WTC11 (cell line): Measurements from ENCODE around the gene MIPEP. TPM values are rescaled to one million over a fixed set of nuclear protein-coding genes. Genes with fewer than 3 reads are reported as not detected.

ENCODE experiments used
- ATAC-seq: fragments of 200-7000 bp; cut with Tn5 transposase; 2 replicates; pipeline ENCODE4 v1.10.0; 2021; ENCODE audit warnings: mild to moderate bottlenecking, moderate library complexity
- CTCF ChIA-PET: fragments of 300-600 bp; sonication (Branson Sonifier 250); formaldehyde crosslinking; loops from one replicate; lab custom pipeline; 2021; ENCODE audit warnings: antibody characterized with exemption; lab: Charles Lee
- POLR2A ChIA-PET: fragments of 350-600 bp; sonication (Branson Sonifier 250); formaldehyde crosslinking; loops from one replicate; lab custom pipeline; 2021; ENCODE audit warnings: antibody characterized with exemption; lab: Charles Lee
- DNase-seq: peaks from one replicate; pipeline ENCODE4 v3.0.0; 2021; ENCODE audit warnings: low spot score
- H3K27ac Mint-ChIP-seq: 2 replicates; pipeline ENCODE4 v1.8.0; 2021; ENCODE audit warnings: mixed read lengths
- H3K27me3 Mint-ChIP-seq: 2 replicates; pipeline ENCODE4 v1.8.0; 2021; ENCODE audit warnings: low read depth, mild to moderate bottlenecking, moderate library complexity, mixed read lengths
- H3K36me3 Mint-ChIP-seq: 2 replicates; pipeline ENCODE4 v1.8.0; 2021; ENCODE audit warnings: mixed read lengths
- H3K4me1 Mint-ChIP-seq: 2 replicates; pipeline ENCODE4 v1.8.0; 2022; ENCODE audit warnings: mixed read lengths
- H3K4me3 Mint-ChIP-seq: 2 replicates; pipeline ENCODE4 v1.8.0; 2021; ENCODE audit warnings: mild to moderate bottlenecking, moderate library complexity, mixed read lengths
- H3K9me3 Mint-ChIP-seq: 2 replicates; pipeline ENCODE4 v1.8.0; 2021; ENCODE audit warnings: mixed read lengths
- AR ChIP-seq: fragments of 250-450 bp; sonication (Bioruptor Pico); IDR thresholded peaks from 2 replicates; pipeline ENCODE4 v1.9.0; 2021; ENCODE audit warnings: mild to moderate bottlenecking
- ATF1 ChIP-seq: sonication (generic); formaldehyde crosslinking; IDR thresholded peaks from 2 replicates; pipeline ENCODE4 v1.8.1; 2023; ENCODE audit warnings: mild to moderate bottlenecking, moderate library complexity, missing genetic modification reagents
- ATF3 ChIP-seq: sonication (generic); formaldehyde crosslinking; conservative IDR thresholded peaks from 2 replicates; pipeline ENCODE4 v1.8.1; 2022; ENCODE audit warnings: mild to moderate bottlenecking, missing genetic modification reagents
- ATF6 ChIP-seq: sonication (generic); formaldehyde crosslinking; IDR thresholded peaks from 2 replicates; pipeline ENCODE4 v1.8.1; 2023; ENCODE audit warnings: mild to moderate bottlenecking, missing genetic modification reagents
- CBFB ChIP-seq: sonication (generic); formaldehyde crosslinking; IDR thresholded peaks from 2 replicates; pipeline ENCODE4 v1.8.1; 2022; ENCODE audit warnings: mild to moderate bottlenecking, low read depth, missing genetic modification reagents
- E2F1 ChIP-seq: sonication (generic); formaldehyde crosslinking; IDR thresholded peaks from 2 replicates; pipeline ENCODE4 v1.8.0; 2022; ENCODE audit warnings: mild to moderate bottlenecking, missing genetic modification reagents
- E2F4 ChIP-seq: sonication (generic); formaldehyde crosslinking; IDR thresholded peaks from 2 replicates; pipeline ENCODE4 v1.8.1; 2022; ENCODE audit warnings: low read depth, mild to moderate bottlenecking, moderate library complexity, missing genetic modification reagents, borderline replicate concordance
- E2F5 ChIP-seq: sonication (generic); formaldehyde crosslinking; IDR thresholded peaks from 2 replicates; pipeline ENCODE4 v1.8.1; 2022; ENCODE audit warnings: mild to moderate bottlenecking, moderate library complexity, missing genetic modification reagents
- ELF4 ChIP-seq: sonication (generic); formaldehyde crosslinking; IDR thresholded peaks from 2 replicates; pipeline ENCODE4 v1.8.1; 2022; ENCODE audit warnings: low read depth, mild to moderate bottlenecking, moderate library complexity, missing genetic modification reagents
- ERG ChIP-seq: fragments of 250-450 bp; sonication (Bioruptor Pico); IDR thresholded peaks from 2 replicates; pipeline ENCODE4 v1.8.0; 2021; ENCODE audit warnings: mild to moderate bottlenecking
- FOXJ3 ChIP-seq: sonication (generic); formaldehyde crosslinking; IDR thresholded peaks from 2 replicates; pipeline ENCODE4 v1.9.0; 2021; ENCODE audit warnings: missing genetic modification reagents, mild to moderate bottlenecking, borderline replicate concordance
- FOXK1 ChIP-seq: sonication (generic); formaldehyde crosslinking; IDR thresholded peaks from 2 replicates; pipeline ENCODE4 v1.8.0; 2022; ENCODE audit warnings: mild to moderate bottlenecking, moderate library complexity, missing genetic modification reagents
- GABPB1 ChIP-seq: sonication (generic); formaldehyde crosslinking; IDR thresholded peaks from 2 replicates; pipeline ENCODE4 v1.8.1; 2023; ENCODE audit warnings: mild to moderate bottlenecking, missing genetic modification reagents
- IRF2 ChIP-seq: sonication (generic); formaldehyde crosslinking; IDR thresholded peaks from 2 replicates; pipeline ENCODE4 v1.8.0; 2022; ENCODE audit warnings: low read depth, missing genetic modification reagents, borderline replicate concordance
- JUN ChIP-seq: sonication (generic); formaldehyde crosslinking; IDR thresholded peaks from 2 replicates; pipeline ENCODE4 v1.8.0; 2023; ENCODE audit warnings: mild to moderate bottlenecking, missing genetic modification reagents
- MAX ChIP-seq: sonication (generic); formaldehyde crosslinking; IDR thresholded peaks from 2 replicates; pipeline ENCODE4 v1.8.0; 2022; ENCODE audit warnings: mild to moderate bottlenecking, missing genetic modification reagents
- MYBL2 ChIP-seq: sonication (generic); formaldehyde crosslinking; IDR thresholded peaks from 2 replicates; pipeline ENCODE4 v1.8.1; 2023; ENCODE audit warnings: mild to moderate bottlenecking, moderate library complexity, missing genetic modification reagents
- SMAD4 ChIP-seq: sonication (generic); formaldehyde crosslinking; IDR thresholded peaks from 2 replicates; pipeline ENCODE4 v1.8.0; 2022; ENCODE audit warnings: mild to moderate bottlenecking, missing genetic modification reagents
- TCF7 ChIP-seq: sonication (generic); formaldehyde crosslinking; IDR thresholded peaks from 2 replicates; pipeline ENCODE4 v1.8.0; 2022; ENCODE audit warnings: mild to moderate bottlenecking, low read depth, missing genetic modification reagents, moderate library complexity
- TEAD1 ChIP-seq: sonication (generic); formaldehyde crosslinking; IDR thresholded peaks from 2 replicates; pipeline ENCODE4 v1.8.0; 2022; ENCODE audit warnings: mild to moderate bottlenecking, missing genetic modification reagents
- TP53 ChIP-seq: sonication (generic); formaldehyde crosslinking; IDR thresholded peaks from 2 replicates; pipeline ENCODE4 v1.8.1; 2023; ENCODE audit warnings: mild to moderate bottlenecking, missing genetic modification reagents
- USF2 ChIP-seq: sonication (generic); formaldehyde crosslinking; IDR thresholded peaks from 2 replicates; pipeline ENCODE4 v1.8.1; 2023; ENCODE audit warnings: mild to moderate bottlenecking, missing genetic modification reagents, moderate library complexity
- ZBTB21 ChIP-seq: sonication (generic); formaldehyde crosslinking; IDR thresholded peaks from 2 replicates; pipeline ENCODE4 v1.8.1; 2023; ENCODE audit warnings: mild to moderate bottlenecking, missing genetic modification reagents, borderline replicate concordance
- total RNA-seq: library from RNA; stranded (reverse); gene quantifications from 3 replicates; pipeline ENCODE4 v1.2.3, GENCODE V29; 2021

Gene MIPEP
- total RNA-seq, 1 experiment from 2014 or later, result 30.5 TPM

GRCh38 chr13:23828866-23829265 lies 60.3 kb downstream of the MIPEP start:
- Mint-ChIP-seq H3K36me3 (peaks cover 12% of the 10 kb centered on the region), H3K9me3 (peaks cover 9% of the 10 kb centered on the region), H3K4me3 (no peak overlapping the region), H3K4me1 (no peaks in the 10 kb centered on the region), H3K27me3 (no peaks in the 10 kb centered on the region), H3K27ac (no peak overlapping the region)
- TF ChIP-seq AR (CRISPR knock-in tag) (no peak), E2F4 (no peak), CBFB (CRISPR knock-in tag) (no peak), GABPB1 (no peak), ZBTB21 (CRISPR knock-in tag) (no peak)
- POLR2A ChIA-PET, result no interaction called here
- CTCF ChIA-PET, result no interaction called here
- ATAC-seq, result no peak
- no peak for DNase-seq

- H3K4me3 Mint-ChIP-seq, result no peak overlapping the region
- H3K4me1 Mint-ChIP-seq, result no peaks in the 10 kb centered on the region
- POLR2A ChIA-PET, result no interaction called here
- ATAC-seq (no peak), DNase-seq (no peak)
- peaks cover 9% of the 10 kb centered on the region for H3K9me3 Mint-ChIP-seq
- TF ChIP-seq TCF7 (CRISPR knock-in tag) (no peak), FOXJ3 (no peak), TEAD1 (CRISPR knock-in tag) (no peak), MAX (CRISPR knock-in tag) (no peak), E2F5 (CRISPR knock-in tag) (no peak), GABPB1 (no peak), ATF6 (CRISPR knock-in tag) (no peak), FOXK1 (CRISPR knock-in tag) (no peak), ATF1 (CRISPR knock-in tag) (no peak), TP53 (CRISPR knock-in tag) (no peak), MYBL2 (CRISPR knock-in tag) (no peak), ELF4 (CRISPR knock-in tag) (no peak), ATF3 (CRISPR knock-in tag) (no peak), SMAD4 (no peak), ERG (CRISPR knock-in tag) (no peak), USF2 (CRISPR knock-in tag) (no peak), JUN (CRISPR knock-in tag) (no peak), E2F1 (no peak), IRF2 (CRISPR knock-in tag) (no peak)
- CTCF ChIA-PET, result no interaction called here
- no peak overlapping the region for H3K27ac Mint-ChIP-seq
- H3K27me3 Mint-ChIP-seq, result no peaks in the 10 kb centered on the region
- H3K36me3 Mint-ChIP-seq, result peaks cover 12% of the 10 kb centered on the region
Observed at GRCh38 chr13:23828086-23828485, 61.1 kb downstream of the MIPEP start.
